Adrenal gland (tissue), 12 donors: Measurements from ENCODE around the gene ITGA6. TPM values are rescaled to one million over a fixed set of nuclear protein-coding genes. Genes with fewer than 3 reads are reported as not detected.
"Not testable (repeated sequence)": the region's sequence is repeated elsewhere in the genome, so short reads cannot be mapped to it uniquely, and the experiment has no call there.

Source experiments
- DNase-seq, 7 donors: peaks; one replicate each; pipeline ENCODE4 v3.0.0-alpha.2; 2019 to 2020
- H3K27ac ChIP-seq, 5 donors: fragments of 200-600 bp; sonication (generic) in 4 of 5; 1 replicate in 3 of 5; 2 replicates in 2 of 5; pipeline versions ENCODE4 v1.5.1 to v1.8.0; 2016 to 2020; ENCODE audit warnings: mild to moderate bottlenecking in 1 of 5
- H3K27me3 ChIP-seq: fragments of 200-600 bp; 2 replicates; pipeline ENCODE4 v1.8.0; 2021
- H3K36me3 ChIP-seq, 2 donors: fragments of 200-600 bp; replicated peaks in 1 of 2; 1 replicate in 1 of 2; 2 replicates in 1 of 2; pipeline versions ENCODE4 v1.5.1 to v1.8.0; 2018 to 2022
- H3K4me1 ChIP-seq, 2 donors: fragments of 200-600 bp; replicated peaks in 1 of 2; 1 replicate in 1 of 2; 2 replicates in 1 of 2; pipeline versions ENCODE4 v1.5.1 to v1.8.0; 2018 to 2021
- H3K4me3 ChIP-seq, 4 donors: fragments of 200-600 bp; sonication (generic) in 3 of 4; one replicate each; pipeline ENCODE4 v1.5.1; 2016 to 2018
- H3K9me3 ChIP-seq, 3 donors: fragments of 200-600 bp; sonication (generic) in 1 of 3; replicated peaks in 1 of 3; 1 replicate in 2 of 3; 2 replicates in 1 of 3; pipeline versions ENCODE4 v1.5.1 to v1.8.0; 2016 to 2021
- POLR2A ChIP-seq, 2 donors: fragments of 450-650 bp; IDR thresholded peaks; one replicate each; pipeline ENCODE4 v1.6.1; 2017; ENCODE audit warnings: antibody characterized with exemption in 2 of 2, mild to moderate bottlenecking in 2 of 2, moderate library complexity in 1 of 2
- WGBS, 4 donors: extraction: QIAGEN DNeasy Blood & Tissue Kit in 2 of 4; methylation state at CpG; one replicate each; pipeline versions ENCODE4 v1.1.5 to v1.1.7; 2013 to 2017; 5-methylcytosine and 5-hydroxymethylcytosine counted together
- intact Hi-C, 2 donors: fragments of 100-400 bp; cut with DNase I; formaldehyde crosslinking; loops; one replicate each; pipeline versions ENCODE4 v1.14.1 to v1.15.0; 2022 to 2023
- polyA plus RNA-seq, 3 donors: library from polyadenylated mRNA; stranded (reverse); fragments of 200-250 nt in 2 of 3; fragments of 350-450 nt in 1 of 3; fragmentation: Illumina TruSeq in 1 of 3; extraction: RNeasy Lipid Tissue Mini Kit (QIAGEN cat#74804) in 1 of 3; gene quantifications; one replicate each; pipeline ENCODE4 v1.2.3, GENCODE V29; 2013 to 2014
- total RNA-seq, 9 donors: library from RNA; depleted of rRNA in 4 of 9; stranded (reverse); fragments of >200 nt in 4 of 9; fragments of 120-200 nt in 1 of 9; fragmentation: NEBNext Ultra II Directional in 1 of 9; extraction: Animal tissue kit (Norgen Biotek cat#: 25700) in 1 of 9; gene quantifications; one replicate each; pipeline versions ENCODE4 v1.1.0 to v1.2.4, GENCODE V29; 2013 to 2023
- TF ChIP-seq, protein P1 (sequence below), 6 experiments: fragments of 450-650 bp in 4 of 6; fragments of 200-600 bp in 2 of 6; sonication (generic) in 1 of 6; IDR thresholded peaks; 1 replicate in 5 of 6; 2 replicates in 1 of 6; pipeline versions ENCODE4 v1.5.1 to v1.8.0; 2016 to 2021; ENCODE audit warnings: antibody characterized with exemption in 6 of 6, mild to moderate bottlenecking in 2 of 6, moderate library complexity in 1 of 6
- donor health status: healthy with polysubstance abuse.
- donor health status: Bipolar disorder and iron deficiency.
- donor health status: DM: yes; HTN: yes; CAD: no.
- donor health status: DM: no; HTN: no; CAD: no.
- donor health status: DM: no; HTN: no; CAD: no.
- donor health status: DM: yes; HTN: yes; CAD: no.

ITGA6 gene
- total and polyA plus RNA-seq, 12 donors = 5.1 to 20.3 (median 10.0) TPM

DNA sequence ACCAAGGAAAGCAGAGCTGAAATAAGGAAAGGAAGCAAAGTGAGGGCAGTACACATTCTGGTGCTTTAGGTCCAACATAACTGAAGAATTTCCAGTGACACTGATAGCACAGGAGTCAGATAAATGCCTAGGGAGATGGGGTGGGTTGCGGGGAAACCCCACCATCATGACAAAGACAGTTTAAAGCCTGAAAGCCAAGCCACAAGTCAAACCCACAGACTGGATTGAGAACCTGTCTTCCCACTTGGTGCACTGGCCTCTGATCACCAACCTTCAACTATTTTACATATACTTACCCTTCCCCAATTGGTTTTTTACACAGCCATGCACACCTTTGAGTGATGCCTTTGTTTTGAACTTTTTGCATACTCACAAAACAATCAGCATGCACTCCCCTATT lies 106.3 kb downstream of the ITGA6 start:
- no peaks in the 10 kb centered on the region for H3K36me3 ChIP-seq
- no peaks in the 10 kb centered on the region for H3K27me3 ChIP-seq
- WGBS, 4 donors = 89 to 100% (median 95%) methylated on average over 1 of the region's 1 CpG
- TF ChIP-seq, protein P1, sequence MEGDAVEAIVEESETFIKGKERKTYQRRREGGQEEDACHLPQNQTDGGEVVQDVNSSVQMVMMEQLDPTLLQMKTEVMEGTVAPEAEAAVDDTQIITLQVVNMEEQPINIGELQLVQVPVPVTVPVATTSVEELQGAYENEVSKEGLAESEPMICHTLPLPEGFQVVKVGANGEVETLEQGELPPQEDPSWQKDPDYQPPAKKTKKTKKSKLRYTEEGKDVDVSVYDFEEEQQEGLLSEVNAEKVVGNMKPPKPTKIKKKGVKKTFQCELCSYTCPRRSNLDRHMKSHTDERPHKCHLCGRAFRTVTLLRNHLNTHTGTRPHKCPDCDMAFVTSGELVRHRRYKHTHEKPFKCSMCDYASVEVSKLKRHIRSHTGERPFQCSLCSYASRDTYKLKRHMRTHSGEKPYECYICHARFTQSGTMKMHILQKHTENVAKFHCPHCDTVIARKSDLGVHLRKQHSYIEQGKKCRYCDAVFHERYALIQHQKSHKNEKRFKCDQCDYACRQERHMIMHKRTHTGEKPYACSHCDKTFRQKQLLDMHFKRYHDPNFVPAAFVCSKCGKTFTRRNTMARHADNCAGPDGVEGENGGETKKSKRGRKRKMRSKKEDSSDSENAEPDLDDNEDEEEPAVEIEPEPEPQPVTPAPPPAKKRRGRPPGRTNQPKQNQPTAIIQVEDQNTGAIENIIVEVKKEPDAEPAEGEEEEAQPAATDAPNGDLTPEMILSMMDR (IDR thresholded peaks at IDR 0.05) = no peak
- no peak for TF ChIP-seq POLR2A (IDR thresholded peaks at IDR 0.05)
- no peaks in the 10 kb centered on the region for H3K9me3 ChIP-seq
- no peak overlapping the region for H3K4me3 ChIP-seq
- intact Hi-C loops = no loop called here
- H3K4me1 ChIP-seq = no peaks in the 10 kb centered on the region
- DNase-seq = no peak
- no peak overlapping the region for H3K27ac ChIP-seq

DNA sequence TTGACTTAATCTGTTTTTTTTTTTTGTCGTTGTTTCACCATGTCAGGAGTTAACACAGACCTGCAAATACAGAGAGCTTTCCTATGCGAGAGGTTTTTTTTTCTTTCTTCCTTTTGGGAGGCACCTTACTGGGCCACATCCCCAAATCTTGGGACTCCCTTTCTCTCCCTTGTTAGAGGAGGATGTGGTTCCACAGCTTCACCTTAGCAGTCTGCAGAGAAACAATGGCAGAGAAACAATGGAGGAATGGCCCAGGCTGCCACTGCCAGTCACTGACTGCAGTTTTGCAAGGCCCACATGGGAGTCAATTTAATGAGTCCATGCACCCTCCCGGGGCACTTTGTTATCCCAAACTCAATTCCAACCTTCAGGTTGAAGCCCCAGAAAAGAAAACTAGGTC lies 107.7 kb downstream of the ITGA6 start:
- WGBS, 4 donors = 90 to 96% (median 93%) methylated on average over 2 to 3 of the region's 3 CpGs
- Histone ChIP-seq H3K27me3 (no peaks in the 10 kb centered on the region), H3K27ac (no peak overlapping the region), H3K4me1 (no peaks in the 10 kb centered on the region), H3K9me3 (no peaks in the 10 kb centered on the region), H3K4me3 (no peak overlapping the region), H3K36me3 (no peaks in the 10 kb centered on the region)
- intact Hi-C loops = no loop called here
- no peak for TF ChIP-seq POLR2A (IDR thresholded peaks at IDR 0.05)
- TF ChIP-seq, protein P1 (IDR thresholded peaks at IDR 0.05) = no peak
- DNase-seq = no peak

DNA sequence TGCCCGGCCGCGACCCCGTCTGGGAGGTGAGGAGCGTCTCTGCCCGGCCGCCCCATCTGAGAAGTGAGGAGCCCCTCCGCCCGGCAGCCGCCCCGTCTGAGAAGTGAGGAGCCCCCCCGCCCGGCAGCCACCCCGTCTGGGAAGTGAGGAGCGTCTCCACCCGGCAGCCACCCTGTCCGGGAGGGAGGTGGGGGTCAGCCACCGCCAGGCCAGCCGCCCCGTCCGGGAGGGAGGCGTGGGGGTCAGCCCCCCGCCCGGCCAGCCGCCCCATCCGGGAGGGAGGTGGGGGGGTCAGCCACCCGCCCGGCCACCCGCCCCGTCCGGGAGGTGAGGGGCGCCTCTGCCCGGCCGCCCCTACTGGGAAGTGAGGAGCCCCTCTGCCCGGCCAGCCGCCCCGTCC lies 110.5 kb downstream of the ITGA6 start:
- intact Hi-C loops, H3K36me3 ChIP-seq: not testable (repeated sequence)

DNA sequence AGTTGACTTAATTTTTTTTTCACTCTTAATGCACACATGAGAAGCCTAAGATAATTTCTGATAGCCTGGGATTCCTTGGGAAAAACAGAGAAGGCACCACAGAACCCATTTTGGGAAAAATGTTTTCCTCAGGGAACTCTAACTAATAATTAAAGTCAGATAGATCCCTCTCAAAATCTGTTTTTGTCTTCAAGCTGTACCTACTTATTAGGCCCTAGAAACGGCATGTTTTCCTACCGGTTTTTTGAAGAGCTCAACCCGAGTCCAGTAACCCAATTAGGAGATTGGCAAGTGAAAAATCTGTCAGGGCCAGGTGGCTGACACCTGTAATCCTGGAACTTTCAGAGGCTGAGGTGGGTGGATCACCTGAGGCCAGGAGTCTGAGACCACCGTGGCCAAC lies 112.4 kb downstream of the ITGA6 start:
- TF ChIP-seq, protein P1 (IDR thresholded peaks at IDR 0.05) = no peak
- TF ChIP-seq POLR2A (IDR thresholded peaks at IDR 0.05) = no peak
- no peak overlapping the region for H3K4me3 ChIP-seq
- DNase-seq = no peak
- intact Hi-C loops = no loop called here
- no peaks in the 10 kb centered on the region for H3K27me3 ChIP-seq
- H3K9me3 ChIP-seq = no peaks in the 10 kb centered on the region
- no peaks in the 10 kb centered on the region for H3K4me1 ChIP-seq
- no peaks in the 10 kb centered on the region for H3K36me3 ChIP-seq
- whole genome bisulfite sequencing, 4 donors = 66 to 96% (median 78%) methylated on average over 4 of the region's 4 CpGs
- H3K27ac ChIP-seq = no peak overlapping the region

More for the DNA sequence above, 110.5 kb downstream of the ITGA6 start:
- WGBS, 4 donors = 95 to 100% (median 96%) methylated on average over 5 to 29 of the region's 37 CpGs; no CpG with 5 or more reads in 1 of the 4 donors
- not testable (repeated sequence) for H3K4me3 ChIP-seq, H3K27me3 ChIP-seq, H3K4me1 ChIP-seq, H3K27ac ChIP-seq, H3K9me3 ChIP-seq, DNase-seq

DNA sequence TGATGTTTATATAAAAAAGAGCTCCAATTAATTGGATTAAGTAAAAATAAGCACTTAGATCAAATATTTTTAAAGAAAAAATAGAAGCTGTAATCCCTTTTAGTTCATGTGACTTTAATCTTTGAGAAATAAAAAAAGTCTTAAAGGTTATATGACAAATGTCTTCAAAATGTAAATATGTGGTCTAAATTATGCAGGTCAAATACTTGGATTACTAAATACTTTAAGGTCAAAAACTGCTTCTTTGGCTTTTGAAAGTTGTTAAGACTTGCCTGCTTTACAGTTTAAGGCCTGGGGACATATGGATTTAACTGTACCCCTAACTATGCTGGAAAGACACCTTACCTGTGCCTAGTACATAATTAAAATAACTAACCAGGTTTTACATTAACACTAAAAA lies 113.0 kb downstream of the ITGA6 start:
- Histone ChIP-seq H3K27me3 (no peaks in the 10 kb centered on the region), H3K36me3 (no peaks in the 10 kb centered on the region), H3K9me3 (no peaks in the 10 kb centered on the region), H3K4me1 (no peaks in the 10 kb centered on the region), H3K27ac (no peak overlapping the region), H3K4me3 (no peak overlapping the region)
- intact Hi-C loops = no loop called here
- DNase-seq = no peak
- TF ChIP-seq, protein P1 (IDR thresholded peaks at IDR 0.05) = no peak
- TF ChIP-seq POLR2A (IDR thresholded peaks at IDR 0.05) = no peak
